Measurements from ENCODE around the gene CHMP1B.
"Not testable (repeated sequence)": the region's sequence is repeated elsewhere in the genome, so short reads cannot be mapped to it uniquely, and the experiment has no call there.

Gene CHMP1B

GRCh38 chr18:11872479-11873136 lies 21.4 kb downstream of the CHMP1B start:
- DNase-seq, result no peak

- DNase-seq, result no peak
These were observed 22.6 kb downstream of the CHMP1B start for GRCh38 chr18:11873670-11874340.

GRCh38 chr18:11874676-11875075 lies 23.5 kb downstream of the CHMP1B start:
- no peak for DNase-seq

GRCh38 chr18:11877497-11878135 lies 26.4 kb downstream of the CHMP1B start:
- no peak for DNase-seq

- DNase-seq, result no peak
These were observed 29.5 kb downstream of the CHMP1B start for GRCh38 chr18:11880586-11881304.

GRCh38 chr18:11882636-11883035 lies 31.4 kb downstream of the CHMP1B start:
- DNase-seq, result no peak

- no peak for DNase-seq
These were observed 31.9 kb downstream of the CHMP1B start for GRCh38 chr18:11883153-11883552.

GRCh38 chr18:11884396-11885030 lies 33.3 kb downstream of the CHMP1B start:
- DNase-seq, result no peak

- no peak for DNase-seq
These were observed 34.2 kb downstream of the CHMP1B start for GRCh38 chr18:11885278-11885947.

- DNase-seq, result no peak
These were observed 35.4 kb downstream of the CHMP1B start for GRCh38 chr18:11886577-11887110.

- no peak for DNase-seq
These were observed 36.3 kb downstream of the CHMP1B start for GRCh38 chr18:11887328-11888128.

GRCh38 chr18:11888726-11889125 lies 37.5 kb downstream of the CHMP1B start:
- DNase-seq, result no peak

GRCh38 chr18:11889284-11889683 lies 38.1 kb downstream of the CHMP1B start:
- DNase-seq, result no peak

GRCh38 chr18:11891737-11892136 lies 40.5 kb downstream of the CHMP1B start:
- DNase-seq, result no peak

- not testable (repeated sequence) for DNase-seq
These were observed 41.2 kb downstream of the CHMP1B start for GRCh38 chr18:11892438-11892837.

GRCh38 chr18:11897781-11898180 lies 46.6 kb downstream of the CHMP1B start:
- DNase-seq, result no peak

GRCh38 chr18:11899063-11899462 lies 47.9 kb downstream of the CHMP1B start:
- no peak for DNase-seq

GRCh38 chr18:11901826-11902438 lies 50.7 kb downstream of the CHMP1B start:
- DNase-seq, result no peak

GRCh38 chr18:11902522-11903292 lies 51.5 kb downstream of the CHMP1B start:
- DNase-seq, result no peak

Measured in cortex of kidney (tissue), 1 donor.